Trophoblast cell (in vitro differentiated cells and primary cell): Measurements from ENCODE around the gene OSM.
A peak's percentile ranks its signal among the peaks of the same experiment; 100 is the strongest.

ENCODE experiments used
- DNase-seq, 2 donors: peaks; one replicate each; pipeline ENCODE4 v3.0.0-alpha.2; 2016
- H2AFZ ChIP-seq: 2 replicates; pipeline ENCODE4 v1.6.1; 2013; ENCODE audit warnings: low read length, moderate library complexity, mild to moderate bottlenecking; ENCODE audit not compliant: insufficient read depth, poor library complexity
- H2AK5ac ChIP-seq: 2 replicates; pipeline ENCODE4 v1.6.1; 2013; ENCODE audit warnings: mild to moderate bottlenecking, low read length
- H2BK120ac ChIP-seq: 2 replicates; pipeline ENCODE4 v1.6.1; 2013; ENCODE audit warnings: low read length, mild to moderate bottlenecking, moderate library complexity; ENCODE audit not compliant: insufficient read depth, poor library complexity
- H2BK12ac ChIP-seq: 2 replicates; pipeline ENCODE4 v1.6.1; 2013; ENCODE audit warnings: mild to moderate bottlenecking, low read length, moderate library complexity
- H2BK5ac ChIP-seq: 2 replicates; pipeline ENCODE4 v1.6.1; 2013; ENCODE audit warnings: low read length, low read depth, moderate library complexity, mild to moderate bottlenecking; ENCODE audit not compliant: poor library complexity
- H3K14ac ChIP-seq: 2 replicates; pipeline ENCODE4 v1.6.1; 2013; ENCODE audit warnings: mild to moderate bottlenecking, low read length
- H3K18ac ChIP-seq: 2 replicates; pipeline ENCODE4 v1.6.1; 2013; ENCODE audit warnings: mild to moderate bottlenecking, low read length
- H3K23ac ChIP-seq: 2 replicates; pipeline ENCODE4 v1.6.1; 2013; ENCODE audit warnings: low read length
- H3K27ac ChIP-seq: 2 replicates; pipeline ENCODE4 v1.5.1; 2013; ENCODE audit warnings: low read depth, mild to moderate bottlenecking, inconsistent platforms, low read length, moderate library complexity
- H3K27me3 ChIP-seq: 2 replicates; pipeline ENCODE4 v1.6.1; 2013; ENCODE audit warnings: inconsistent platforms, mild to moderate bottlenecking, low read length, moderate library complexity; ENCODE audit not compliant: insufficient read depth
- H3K36me3 ChIP-seq, 2 experiments: 1 replicate in 1 of 2; 2 replicates in 1 of 2; pipeline ENCODE4 v1.6.1; 2013; ENCODE audit warnings: low read length in 2 of 2, mild to moderate bottlenecking in 2 of 2, moderate library complexity in 1 of 2; ENCODE audit not compliant: insufficient read depth in 2 of 2, control insufficient read depth in 1 of 2
- H3K4ac ChIP-seq: 2 replicates; pipeline ENCODE4 v1.6.1; 2013; ENCODE audit warnings: low read depth, mild to moderate bottlenecking, low read length, moderate library complexity
- H3K4me1 ChIP-seq, 2 experiments: 1 replicate in 1 of 2; 2 replicates in 1 of 2; pipeline ENCODE4 v1.6.1; 2013; ENCODE audit warnings: low read length in 2 of 2, mild to moderate bottlenecking in 2 of 2, moderate library complexity in 1 of 2; ENCODE audit not compliant: insufficient read depth in 2 of 2, control insufficient read depth in 1 of 2
- H3K4me2 ChIP-seq: 2 replicates; pipeline ENCODE4 v1.6.1; 2013; ENCODE audit warnings: inconsistent platforms, mild to moderate bottlenecking, low read length, moderate library complexity
- H3K4me3 ChIP-seq: 2 replicates; pipeline ENCODE4 v1.5.1; 2013; ENCODE audit warnings: mild to moderate bottlenecking, low read depth, low read length, inconsistent platforms
- H3K79me1 ChIP-seq: one replicate; pipeline ENCODE4 v1.6.1; 2013; ENCODE audit warnings: low read length
- H3K79me2 ChIP-seq: 2 replicates; pipeline ENCODE4 v1.6.1; 2013; ENCODE audit warnings: low read length, mild to moderate bottlenecking; ENCODE audit not compliant: control insufficient read depth, insufficient read depth, poor library complexity
- H3K9ac ChIP-seq: 2 replicates; pipeline ENCODE4 v1.6.1; 2013; ENCODE audit warnings: mild to moderate bottlenecking, low read length
- H3K9me3 ChIP-seq: 2 replicates; pipeline ENCODE4 v1.6.1; 2013; ENCODE audit warnings: low read depth, mild to moderate bottlenecking, control low read depth, inconsistent platforms, low read length; ENCODE audit not compliant: insufficient read depth
- H4K12ac ChIP-seq: 2 replicates; pipeline ENCODE4 v1.6.1; 2013; ENCODE audit warnings: low read depth, mild to moderate bottlenecking, low read length, moderate library complexity
- H4K8ac ChIP-seq: 2 replicates; pipeline ENCODE4 v1.6.1; 2013; ENCODE audit warnings: low read depth, mild to moderate bottlenecking, low read length, moderate library complexity
- H4K91ac ChIP-seq: one replicate; pipeline ENCODE4 v1.6.1; 2013; ENCODE audit warnings: low read depth, mild to moderate bottlenecking, low read length, moderate library complexity
- WGBS: extraction: QIAGEN DNeasy Blood & Tissue Kit; methylation state at CpG from one replicate; pipeline ENCODE4 v1.1.7; 2013; ENCODE audit warnings: missing lambda C conversion rate; ENCODE audit not compliant: insufficient read length, insufficient coverage; ENCODE audit errors: extremely low coverage; 5-methylcytosine and 5-hydroxymethylcytosine counted together

The OSM gene

DNA sequence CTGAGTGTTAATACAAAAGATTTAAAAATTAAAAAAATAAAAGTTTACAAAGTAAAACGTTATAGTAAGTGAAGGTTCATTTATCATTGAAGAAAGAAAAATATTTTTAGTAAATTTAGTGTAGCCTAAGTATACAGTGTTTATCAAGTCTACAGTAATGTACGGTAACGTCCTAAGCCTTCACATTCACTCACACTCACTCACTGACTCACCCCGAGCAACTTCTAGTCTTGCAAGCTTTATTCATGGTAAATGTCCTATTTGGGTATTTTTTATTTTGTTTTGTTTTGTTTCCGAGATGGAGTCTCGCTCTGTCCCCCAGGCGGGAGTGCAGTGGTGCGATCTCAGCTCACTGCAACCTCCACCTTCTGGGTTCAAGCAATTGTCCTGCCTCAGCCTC lies 13.9 kb upstream of the OSM start:
- H4K8ac ChIP-seq: no peak overlapping the region
- peaks cover 0 to 9% of the 10 kb centered on the region in 2 experiments for H3K4me1 ChIP-seq
- no peak overlapping the region for H2BK120ac ChIP-seq
- no peak overlapping the region for H4K91ac ChIP-seq
- H3K79me1 ChIP-seq: no peaks in the 10 kb centered on the region
- WGBS: no CpG with 5 or more reads among the region's 8 CpGs
- no peak overlapping the region for H4K12ac ChIP-seq
- no peak overlapping the region for H3K4me3 ChIP-seq
- H3K27me3 ChIP-seq: no peaks in the 10 kb centered on the region
- H3K79me2 ChIP-seq: no peaks in the 10 kb centered on the region
- no peak overlapping the region for H3K4ac ChIP-seq
- no peak overlapping the region for H2AK5ac ChIP-seq
- peaks cover 21 to 26% of the 10 kb centered on the region in 2 experiments for H3K36me3 ChIP-seq
- no peak overlapping the region for H3K14ac ChIP-seq
- peaks cover 4% of the 10 kb centered on the region for H3K9me3 ChIP-seq
- H2AFZ ChIP-seq: no peak overlapping the region
- H2BK5ac ChIP-seq: no peak overlapping the region
- H3K9ac ChIP-seq: no peak overlapping the region
- no peak overlapping the region for H3K4me2 ChIP-seq
- H3K23ac ChIP-seq: no peak overlapping the region
- no peak overlapping the region for H2BK12ac ChIP-seq
- H3K27ac ChIP-seq: no peak overlapping the region
- no peak for DNase-seq
- no peak overlapping the region for H3K18ac ChIP-seq

DNA sequence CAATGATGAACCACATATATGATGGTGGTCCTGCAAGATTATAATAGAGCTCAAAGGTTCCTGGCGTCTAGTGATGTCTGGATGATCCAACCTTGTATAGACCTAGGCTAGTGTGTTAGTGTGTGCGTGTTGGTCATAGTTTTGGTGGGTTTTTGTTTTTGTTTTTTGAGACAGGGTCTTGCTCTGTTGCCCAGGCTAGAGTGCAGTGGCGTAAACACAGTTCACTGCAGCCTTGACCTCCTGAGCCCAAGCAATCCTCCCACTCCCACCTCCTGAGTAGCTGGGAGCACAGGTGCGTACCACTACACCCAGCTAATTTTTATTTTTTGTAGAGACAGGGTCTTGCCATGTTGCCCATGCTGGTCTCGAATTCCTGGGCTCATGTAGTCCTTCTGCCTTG lies 13.3 kb upstream of the OSM start:
- no peak overlapping the region for H3K4ac ChIP-seq
- no peak overlapping the region for H2BK12ac ChIP-seq
- no peak overlapping the region for H3K9ac ChIP-seq
- H4K8ac ChIP-seq: no peak overlapping the region
- peaks cover 0 to 9% of the 10 kb centered on the region in 2 experiments for H3K4me1 ChIP-seq
- H2BK5ac ChIP-seq: no peak overlapping the region
- DNase-seq: no peak
- H3K4me3 ChIP-seq: no peak overlapping the region
- H2AFZ ChIP-seq: no peak overlapping the region
- no peak overlapping the region for H4K12ac ChIP-seq
- H3K27me3 ChIP-seq: no peaks in the 10 kb centered on the region
- H3K9me3 ChIP-seq: peaks cover 4% of the 10 kb centered on the region
- H3K36me3 ChIP-seq: peaks cover 15 to 20% of the 10 kb centered on the region in 2 experiments
- no peak overlapping the region for H4K91ac ChIP-seq
- no peak overlapping the region for H2BK120ac ChIP-seq
- H2AK5ac ChIP-seq: no peak overlapping the region
- H3K23ac ChIP-seq: no peak overlapping the region
- WGBS: no CpG with 5 or more reads among the region's 5 CpGs
- no peak overlapping the region for H3K27ac ChIP-seq
- no peaks in the 10 kb centered on the region for H3K79me2 ChIP-seq
- H3K79me1 ChIP-seq: no peaks in the 10 kb centered on the region
- H3K14ac ChIP-seq: no peak overlapping the region
- no peak overlapping the region for H3K18ac ChIP-seq
- no peak overlapping the region for H3K4me2 ChIP-seq

DNA sequence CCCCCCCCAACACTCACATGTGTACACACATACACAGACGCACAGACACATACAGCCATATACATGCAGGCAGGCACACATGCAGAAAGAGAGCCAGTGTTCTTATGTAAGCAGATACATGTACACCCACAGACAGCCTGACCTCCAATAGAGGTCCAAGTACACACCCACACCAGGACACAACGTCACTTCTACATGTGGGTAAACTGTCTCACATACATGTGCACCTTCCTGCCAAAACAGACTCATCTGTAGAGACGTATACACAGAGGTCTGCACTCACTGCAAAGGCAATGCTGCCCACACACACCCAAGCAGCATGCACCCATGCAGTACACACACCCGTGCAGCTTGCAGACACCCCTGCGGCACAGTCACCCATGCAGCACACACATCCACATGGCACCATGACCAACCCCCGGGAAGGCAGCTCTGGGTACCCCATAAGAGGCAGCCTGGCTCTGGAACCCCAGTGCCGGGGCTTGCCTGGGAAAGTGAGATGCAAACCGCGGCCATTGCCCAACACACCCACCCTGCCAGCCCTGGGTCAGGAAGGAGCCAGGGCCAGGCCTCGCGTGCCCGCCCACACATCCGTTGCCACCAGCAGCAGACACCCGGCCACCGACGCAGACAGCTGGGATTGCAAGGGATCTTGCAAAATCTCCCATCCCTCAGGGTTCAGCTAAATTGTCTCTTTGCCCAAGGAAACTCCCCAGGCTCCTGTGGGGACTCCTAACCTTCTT lies 12.6 kb upstream of the OSM start:
- H3K79me1 ChIP-seq: no peaks in the 10 kb centered on the region
- H3K9ac ChIP-seq: no peak overlapping the region
- H2BK5ac ChIP-seq: no peak overlapping the region
- H2AFZ ChIP-seq: no peak overlapping the region
- H3K27ac ChIP-seq: no peak overlapping the region
- H2BK12ac ChIP-seq: no peak overlapping the region
- H3K14ac ChIP-seq: no peak overlapping the region
- H3K27me3 ChIP-seq: no peaks in the 10 kb centered on the region
- peaks cover 4% of the 10 kb centered on the region for H3K9me3 ChIP-seq
- no peak overlapping the region for H2AK5ac ChIP-seq
- WGBS: no CpG with 5 or more reads among the region's 16 CpGs
- H3K79me2 ChIP-seq: no peaks in the 10 kb centered on the region
- peak overlapping the region; percentile 69 for H3K23ac ChIP-seq
- H3K4ac ChIP-seq: no peak overlapping the region
- H3K4me1 ChIP-seq: peaks cover 0 to 9% of the 10 kb centered on the region in 2 experiments
- peaks cover 9 to 13% of the 10 kb centered on the region in 2 experiments for H3K36me3 ChIP-seq
- no peak overlapping the region for H3K4me2 ChIP-seq
- no peak overlapping the region for H4K91ac ChIP-seq
- H3K18ac ChIP-seq: no peak overlapping the region
- H4K8ac ChIP-seq: no peak overlapping the region
- H4K12ac ChIP-seq: no peak overlapping the region
- no peak overlapping the region for H2BK120ac ChIP-seq
- DNase-seq: peak; percentile 40 to 50
- H3K4me3 ChIP-seq: peak overlapping the region; percentile 4

DNA sequence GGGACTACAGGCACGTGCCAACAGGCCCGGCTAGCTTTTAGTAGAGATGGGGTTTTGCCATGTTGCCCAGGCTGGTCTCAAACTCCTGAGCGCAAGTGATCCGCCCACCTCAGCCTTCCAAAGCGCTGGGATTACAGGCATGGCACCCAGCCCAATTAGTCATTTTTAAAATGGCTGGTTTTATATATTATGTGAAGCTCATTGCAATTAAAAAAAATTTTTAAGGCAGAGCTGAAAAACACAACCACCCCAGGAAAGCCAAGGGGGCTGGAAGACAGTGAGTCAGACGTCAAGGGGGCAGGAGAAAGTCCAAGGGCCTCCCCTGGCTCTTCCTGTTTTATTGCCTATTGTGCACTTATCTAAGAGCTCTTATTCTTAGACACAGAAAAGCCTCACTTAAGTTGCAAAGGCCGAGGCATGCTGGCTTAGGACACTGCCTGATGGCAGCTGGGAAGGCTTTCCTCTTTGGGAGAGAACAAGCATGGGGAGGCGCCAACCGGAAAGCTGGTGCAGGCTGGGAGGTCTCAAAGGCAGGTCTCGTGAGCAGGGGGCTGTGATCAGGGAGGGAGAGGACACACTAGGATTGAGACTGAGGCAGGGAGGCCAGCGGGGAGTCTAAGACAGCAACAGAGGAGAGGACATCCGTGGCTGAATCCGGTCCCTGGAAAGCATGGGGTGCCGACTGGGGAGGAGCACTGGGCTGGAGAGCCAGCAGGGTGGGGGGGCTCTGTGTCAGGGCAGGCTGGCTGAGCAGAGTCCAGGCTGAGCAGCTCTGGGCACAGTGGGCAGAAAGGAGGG lies 11.1 kb upstream of the OSM start:
- peaks cover 2% of the 10 kb centered on the region for H3K9me3 ChIP-seq
- peaks cover 0 to 7% of the 10 kb centered on the region in 2 experiments for H3K4me1 ChIP-seq
- H3K4ac ChIP-seq: no peak overlapping the region
- peaks cover 0 to under 1% of the 10 kb centered on the region in 2 experiments for H3K36me3 ChIP-seq
- no peak overlapping the region for H3K4me3 ChIP-seq
- no peaks in the 10 kb centered on the region for H3K79me1 ChIP-seq
- WGBS: no CpG with 5 or more reads among the region's 14 CpGs
- H3K14ac ChIP-seq: no peak overlapping the region
- no peak overlapping the region for H2AK5ac ChIP-seq
- peak overlapping the region; percentile 2 for H4K91ac ChIP-seq
- no peak overlapping the region for H3K18ac ChIP-seq
- no peak overlapping the region for H3K23ac ChIP-seq
- H2BK5ac ChIP-seq: no peak overlapping the region
- H3K79me2 ChIP-seq: no peaks in the 10 kb centered on the region
- H2BK120ac ChIP-seq: no peak overlapping the region
- no peak overlapping the region for H3K9ac ChIP-seq
- H4K12ac ChIP-seq: no peak overlapping the region
- no peak overlapping the region for H4K8ac ChIP-seq
- H2BK12ac ChIP-seq: no peak overlapping the region
- no peaks in the 10 kb centered on the region for H3K27me3 ChIP-seq
- DNase-seq: no peak
- H2AFZ ChIP-seq: no peak overlapping the region
- H3K27ac ChIP-seq: no peak overlapping the region
- no peak overlapping the region for H3K4me2 ChIP-seq
